LNCaP clone FGC (cell line): ENCODE measurements around the gene NLRP11.
"Not testable (repeated sequence)": the region's sequence is repeated elsewhere in the genome, so short reads cannot be mapped to it uniquely, and the experiment has no call there.

Experiments
- DNase-seq: peaks from one replicate; pipeline ENCODE4 v3.0.0-alpha.2; 2011; ENCODE audit warnings: low read depth
- H3K4me3 ChIP-seq: 2 replicates; pipeline ENCODE4 v1.5.1; 2011; ENCODE audit warnings: mild to moderate bottlenecking, low read depth, low read length, control low read depth
- CTCF ChIP-seq: IDR thresholded peaks from 2 replicates; pipeline ENCODE4 v1.5.1; 2012; ENCODE audit warnings: mild to moderate bottlenecking; ENCODE audit not compliant: control insufficient read depth, insufficient read depth; ENCODE audit errors: extremely low read depth

The NLRP11 gene

GRCh38 chr19:55801416-55801815 lies 30.4 kb downstream of the NLRP11 start:
- H3K4me3 ChIP-seq = no peak overlapping the region
- DNase-seq = no peak
- TF ChIP-seq CTCF = no peak

GRCh38 chr19:55795021-55795420 lies 36.8 kb downstream of the NLRP11 start:
- H3K4me3 ChIP-seq = no peak overlapping the region
- DNase-seq = no peak
- no peak for TF ChIP-seq CTCF

- no peak for TF ChIP-seq CTCF
- DNase-seq = no peak
- H3K4me3 ChIP-seq = no peak overlapping the region
These were observed 50.7 kb downstream of the NLRP11 start for GRCh38 chr19:55781112-55781511.

GRCh38 chr19:55778331-55778730 lies 53.5 kb downstream of the NLRP11 start:
- no peak for TF ChIP-seq CTCF

GRCh38 chr19:55777528-55777927 lies 54.3 kb downstream of the NLRP11 start:
- H3K4me3 ChIP-seq = no peak overlapping the region
- DNase-seq = no peak
- TF ChIP-seq CTCF = peak; percentile 32

More at GRCh38 chr19:55778331-55778730, 53.5 kb downstream of the NLRP11 start:
- H3K4me3 ChIP-seq = no peak overlapping the region
- no peak for DNase-seq

GRCh38 chr19:55769632-55770031 lies 62.2 kb downstream of the NLRP11 start:
- not testable (repeated sequence) for H3K4me3 ChIP-seq, DNase-seq

- not testable (repeated sequence) for DNase-seq, H3K4me3 ChIP-seq
These were observed 63.0 kb downstream of the NLRP11 start, which contains the start of gene RFPL4AL1 for GRCh38 chr19:55768818-55769217. RFPL4AL1 (plus strand) TSS chr19:55769118; CDS start chr19:55771805, 2,687 bp downstream.

GRCh38 chr19:55766466-55766865 lies 65.3 kb downstream of the NLRP11 start:
- TF ChIP-seq CTCF = no peak
- no peak for DNase-seq
- H3K4me3 ChIP-seq = no peak overlapping the region

- not testable (repeated sequence) for DNase-seq, H3K4me3 ChIP-seq
These were observed 73.0 kb downstream of the NLRP11 start, which contains the start of gene RFPL4A for GRCh38 chr19:55758797-55759196. RFPL4A (plus strand) TSS chr19:55759097; CDS start chr19:55761801, 2,704 bp downstream.

- DNase-seq, H3K4me3 ChIP-seq: not testable (repeated sequence)
These were observed 75.0 kb downstream of the NLRP11 start for GRCh38 chr19:55756808-55757207.
